IPS DF 6.9 (cell line): ENCODE data around the gene TDRD1.
"Not testable (repeated sequence)": the region's sequence is repeated elsewhere in the genome, so short reads cannot be mapped to it uniquely, and the experiment has no call there.

Experiments
- DNase-seq: peaks from one replicate; pipeline ENCODE4 v3.0.0-alpha.2; 2013; ENCODE audit warnings: low read depth, low spot score
- H3K27ac ChIP-seq: one replicate; pipeline ENCODE4 v1.5.1; 2013; ENCODE audit warnings: low read length, control low read depth
- H3K27me3 ChIP-seq: 2 replicates; pipeline ENCODE4 v1.6.1; 2013; ENCODE audit warnings: mild to moderate bottlenecking, low read length; ENCODE audit not compliant: control insufficient read depth, insufficient read depth
- H3K36me3 ChIP-seq: 2 replicates; pipeline ENCODE4 v1.6.1; 2013; ENCODE audit warnings: low read length; ENCODE audit not compliant: control insufficient read depth, insufficient read depth
- H3K4me1 ChIP-seq: 2 replicates; pipeline ENCODE4 v1.6.1; 2013; ENCODE audit warnings: low read length; ENCODE audit not compliant: control insufficient read depth, insufficient read depth
- H3K4me3 ChIP-seq: 2 replicates; pipeline ENCODE4 v1.5.1; 2013; ENCODE audit warnings: mild to moderate bottlenecking, low read length
- H3K9me3 ChIP-seq: 2 replicates; pipeline ENCODE4 v1.6.1; 2013; ENCODE audit warnings: low read length, inconsistent platforms; ENCODE audit not compliant: control insufficient read depth, insufficient read depth
- WGBS: extraction: QIAGEN DNeasy Blood & Tissue Kit; methylation state at CpG from one replicate; pipeline ENCODE4 v1.1.7; 2013; ENCODE audit warnings: mixed read lengths, missing lambda C conversion rate; ENCODE audit not compliant: insufficient read length, insufficient coverage; 5-methylcytosine and 5-hydroxymethylcytosine counted together

Gene TDRD1

GRCh38 chr10:114179148-114179547 lies at the start of gene TDRD1:
TDRD1 (plus strand) TSS chr10:114179353; CDS start chr10:114187832, 8,479 bp downstream.
- Histone ChIP-seq H3K27ac (no peak within 1 kb of the TSS), H3K4me1 (0 out of 2 replicates have a peak, but pooled peaks cover 2% of the 10 kb centered on the region), H3K27me3 (no peaks in the 10 kb centered on the region), H3K9me3 (no peaks in the 10 kb centered on the region), H3K36me3 (no peaks in the 10 kb centered on the region), H3K4me3 (no peak within 1 kb of the TSS)
- WGBS, result no CpG with 5 or more reads among the region's 28 CpGs
- no peak for DNase-seq

- Histone ChIP-seq H3K9me3 (no peaks in the 10 kb centered on the region), H3K36me3 (peaks cover 5% of the 10 kb centered on the region; the same call in 1 of the 2 replicates), H3K27me3 (no peaks in the 10 kb centered on the region), H3K27ac (no peak overlapping the region), H3K4me1 (no peaks in the 10 kb centered on the region), H3K4me3 (no peak overlapping the region)
- WGBS, result no CpG with 5 or more reads among the region's 3 CpGs
- no peak for DNase-seq
Measured at GRCh38 chr10:114131094-114131493, 48.1 kb upstream of the TDRD1 start.

GRCh38 chr10:114135476-114135875 lies 43.7 kb upstream of the TDRD1 start:
- Histone ChIP-seq H3K36me3 (no peaks in the 10 kb centered on the region; the same call in 1 of the 2 replicates), H3K4me1 (no peaks in the 10 kb centered on the region), H3K27ac (no peak overlapping the region), H3K4me3 (no peak overlapping the region), H3K27me3 (no peaks in the 10 kb centered on the region), H3K9me3 (no peaks in the 10 kb centered on the region)
- no peak for DNase-seq
- no CpG with 5 or more reads among the region's 2 CpGs for WGBS

- H3K4me3 ChIP-seq, result no peak overlapping the region
- H3K27me3 ChIP-seq, result no peaks in the 10 kb centered on the region
- DNase-seq, result no peak
- no peaks in the 10 kb centered on the region for H3K36me3 ChIP-seq
- H3K9me3 ChIP-seq, result no peaks in the 10 kb centered on the region
- H3K27ac ChIP-seq, result no peak overlapping the region
- 100% methylated on average over 1 of the region's 3 CpGs for WGBS
- H3K4me1 ChIP-seq, result no peaks in the 10 kb centered on the region
Measured at GRCh38 chr10:114138581-114138980, 40.6 kb upstream of the TDRD1 start.

- Histone ChIP-seq H3K9me3 (no peaks in the 10 kb centered on the region), H3K4me3 (no peak overlapping the region), H3K36me3 (no peaks in the 10 kb centered on the region), H3K4me1 (no peaks in the 10 kb centered on the region), H3K27ac (no peak overlapping the region), H3K27me3 (no peaks in the 10 kb centered on the region)
- 83% methylated on average over 1 of the region's 1 CpG for WGBS
- DNase-seq, result no peak
Measured at GRCh38 chr10:114140036-114140435, 39.1 kb upstream of the TDRD1 start.

GRCh38 chr10:114140827-114141226 lies 38.3 kb upstream of the TDRD1 start:
- H3K27me3 ChIP-seq, H3K27ac ChIP-seq, DNase-seq, H3K9me3 ChIP-seq, H3K36me3 ChIP-seq, H3K4me3 ChIP-seq, H3K4me1 ChIP-seq: not testable (repeated sequence)
- no CpG with 5 or more reads among the region's 2 CpGs for WGBS

- no peaks in the 10 kb centered on the region for H3K9me3 ChIP-seq
- no peaks in the 10 kb centered on the region for H3K36me3 ChIP-seq
- WGBS, result no CpG with 5 or more reads among the region's 3 CpGs
- DNase-seq, result no peak
- no peak overlapping the region for H3K4me3 ChIP-seq
- no peak overlapping the region for H3K27ac ChIP-seq
- no peaks in the 10 kb centered on the region for H3K4me1 ChIP-seq
- H3K27me3 ChIP-seq, result no peaks in the 10 kb centered on the region
Measured at GRCh38 chr10:114142018-114142417, 37.1 kb upstream of the TDRD1 start.

- no peaks in the 10 kb centered on the region for H3K4me1 ChIP-seq
- H3K27ac ChIP-seq, result no peak overlapping the region
- H3K27me3 ChIP-seq, result no peaks in the 10 kb centered on the region
- DNase-seq, result no peak
- no CpG with 5 or more reads among the region's 1 CpG for WGBS
- H3K9me3 ChIP-seq, result no peaks in the 10 kb centered on the region
- H3K36me3 ChIP-seq, result no peaks in the 10 kb centered on the region
- H3K4me3 ChIP-seq, result no peak overlapping the region
Measured at GRCh38 chr10:114143160-114143559, 36.0 kb upstream of the TDRD1 start.

- not testable (repeated sequence) for H3K27me3 ChIP-seq, H3K27ac ChIP-seq, H3K4me3 ChIP-seq, DNase-seq, H3K9me3 ChIP-seq, H3K4me1 ChIP-seq, H3K36me3 ChIP-seq
- 100% methylated on average over 1 of the region's 3 CpGs for WGBS
Measured at GRCh38 chr10:114149476-114149875, 29.7 kb upstream of the TDRD1 start.

- Histone ChIP-seq H3K27me3 (no peaks in the 10 kb centered on the region), H3K4me3 (no peak overlapping the region), H3K36me3 (no peaks in the 10 kb centered on the region), H3K9me3 (no peaks in the 10 kb centered on the region), H3K4me1 (no peaks in the 10 kb centered on the region), H3K27ac (no peak overlapping the region)
- no peak for DNase-seq
- WGBS, result no CpG with 5 or more reads among the region's 2 CpGs
Measured at GRCh38 chr10:114151486-114151885, 27.7 kb upstream of the TDRD1 start.

- no peak for DNase-seq
- no CpG with 5 or more reads among the region's 1 CpG for WGBS
- no peaks in the 10 kb centered on the region for H3K9me3 ChIP-seq
- H3K27ac ChIP-seq, result no peak overlapping the region
- H3K4me3 ChIP-seq, result no peak overlapping the region
- H3K4me1 ChIP-seq, result no peaks in the 10 kb centered on the region
- H3K36me3 ChIP-seq, result no peaks in the 10 kb centered on the region
- H3K27me3 ChIP-seq, result no peaks in the 10 kb centered on the region
Measured at GRCh38 chr10:114151892-114152291, 27.3 kb upstream of the TDRD1 start.
